Measurements from ENCODE around the gene DSE.

DSE gene

DNA sequence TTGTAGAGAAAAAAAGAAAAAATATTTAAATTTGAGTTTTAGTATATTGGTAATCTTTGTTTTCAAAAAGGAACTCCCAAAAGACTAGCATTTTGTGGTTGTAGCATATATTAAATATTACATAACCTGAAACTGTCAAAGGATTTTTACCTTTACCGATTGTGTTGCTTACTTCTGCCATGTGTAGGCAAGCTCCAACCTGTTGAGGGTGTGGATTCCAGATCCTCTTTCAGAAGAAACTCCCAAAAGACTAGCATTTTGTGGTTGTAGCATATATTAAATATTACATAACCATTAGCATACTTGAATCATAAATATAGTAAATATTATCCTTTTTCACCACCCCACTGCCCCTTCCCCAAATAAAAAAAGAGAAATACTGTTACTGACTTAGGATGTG is 3.2 kb downstream of the DSE start:
- peaks cover 6% of the 10 kb centered on the region for H3K4me1 ChIP-seq (ENCODE audit: control insufficient read depth, insufficient read depth, low read depth, low read length)
- no peak overlapping the region for H3K9ac ChIP-seq (ENCODE audit: low read length)
- peaks cover 4% of the 10 kb centered on the region for H3K79me1 ChIP-seq (replicated peaks; ENCODE audit: low read length, poor library complexity, severe bottlenecking)
- H3K4ac ChIP-seq (ENCODE audit: low read depth in 1 of 2, low read length in 2 of 2): no peak overlapping the region
- H3K9me3 ChIP-seq (ENCODE audit: control insufficient read depth, low read length): no peaks in the 10 kb centered on the region
- H3K23ac ChIP-seq (ENCODE audit: low read length in 2 of 2): no peak overlapping the region
- DNase-seq: no peak
- no peak overlapping the region for H3K4me3 ChIP-seq (ENCODE audit: insufficient read depth in 1 of 2, low read depth in 1 of 2, low read length in 2 of 2)
- no peaks in the 10 kb centered on the region for H3K27me3 ChIP-seq (ENCODE audit: control insufficient read depth in 1 of 2, insufficient read depth in 1 of 2, low read length in 2 of 2)
- H2BK5ac ChIP-seq (ENCODE audit: low read depth, low read length, poor library complexity, severe bottlenecking): no peak overlapping the region
- no peak overlapping the region for H3K18ac ChIP-seq (ENCODE audit: low read depth in 1 of 2, low read length in 2 of 2)
- no peak overlapping the region for H2BK120ac ChIP-seq (ENCODE audit: low read depth, low read length)
- H2AFZ ChIP-seq (ENCODE audit: low read depth, low read length): no peak overlapping the region
- H2BK12ac ChIP-seq (ENCODE audit: low read length in 2 of 2): no peak overlapping the region
- no peak overlapping the region for H3K27ac ChIP-seq (ENCODE audit: low read length, poor library complexity, severe bottlenecking)
- no peak overlapping the region for H2BK15ac ChIP-seq (ENCODE audit: low read depth, poor library complexity, severe bottlenecking)
- H4K91ac ChIP-seq (ENCODE audit: low read length): no peak overlapping the region
- H3K4me2 ChIP-seq (ENCODE audit: low read length, poor library complexity, severe bottlenecking): no peak overlapping the region
- WGBS: no CpG with 5 or more reads among the region's 1 CpG
- no peak overlapping the region for H2AK5ac ChIP-seq (ENCODE audit: low read length, severe bottlenecking)
- H4K8ac ChIP-seq (ENCODE audit: low read length): no peak overlapping the region
- no peaks in the 10 kb centered on the region for H3K36me3 ChIP-seq (ENCODE audit: control insufficient read depth in 1 of 2, insufficient read depth in 2 of 2, low read depth in 1 of 2, low read length in 2 of 2)
- H3K14ac ChIP-seq (ENCODE audit: low read length in 2 of 2): no peak overlapping the region

- H3K36me3 ChIP-seq (ENCODE audit: control insufficient read depth in 1 of 2, insufficient read depth in 2 of 2, low read depth in 1 of 2, low read length in 2 of 2): no peaks in the 10 kb centered on the region
- no peak overlapping the region for H2AFZ ChIP-seq (ENCODE audit: low read depth, low read length)
- H3K9ac ChIP-seq (ENCODE audit: low read length): no peak overlapping the region
- H4K8ac ChIP-seq (ENCODE audit: low read length): no peak overlapping the region
- no peak overlapping the region for H2BK15ac ChIP-seq (ENCODE audit: low read depth, poor library complexity, severe bottlenecking)
- H3K18ac ChIP-seq (ENCODE audit: low read depth in 1 of 2, low read length in 2 of 2): no peak overlapping the region
- H3K4ac ChIP-seq (ENCODE audit: low read depth in 1 of 2, low read length in 2 of 2): no peak overlapping the region
- H3K27ac ChIP-seq (ENCODE audit: low read length, poor library complexity, severe bottlenecking): no peak overlapping the region
- no peaks in the 10 kb centered on the region for H3K27me3 ChIP-seq (ENCODE audit: control insufficient read depth in 1 of 2, insufficient read depth in 1 of 2, low read length in 2 of 2)
- H3K14ac ChIP-seq (ENCODE audit: low read length in 2 of 2): no peak overlapping the region
- no peaks in the 10 kb centered on the region for H3K9me3 ChIP-seq (ENCODE audit: control insufficient read depth, low read length)
- no peak overlapping the region for H2AK5ac ChIP-seq (ENCODE audit: low read length, severe bottlenecking)
- no peak overlapping the region for H4K91ac ChIP-seq (ENCODE audit: low read length)
- H3K23ac ChIP-seq (ENCODE audit: low read length in 2 of 2): no peak overlapping the region
- no peak overlapping the region for H2BK120ac ChIP-seq (ENCODE audit: low read depth, low read length)
- H3K4me1 ChIP-seq (ENCODE audit: control insufficient read depth, insufficient read depth, low read depth, low read length): peaks cover 6% of the 10 kb centered on the region
- H2BK5ac ChIP-seq (ENCODE audit: low read depth, low read length, poor library complexity, severe bottlenecking): no peak overlapping the region
- no peak overlapping the region for H3K4me2 ChIP-seq (ENCODE audit: low read length, poor library complexity, severe bottlenecking)
- no peak overlapping the region for H2BK12ac ChIP-seq (ENCODE audit: low read length in 2 of 2)
- DNase-seq: no peak
- H3K79me1 ChIP-seq (replicated peaks; ENCODE audit: low read length, poor library complexity, severe bottlenecking): peaks cover 4% of the 10 kb centered on the region
- 95% methylated on average over 2 of the region's 5 CpGs for WGBS
- no peak overlapping the region for H3K4me3 ChIP-seq (ENCODE audit: insufficient read depth in 1 of 2, low read depth in 1 of 2, low read length in 2 of 2)
Measured at GRCh38 chr6:116374586-116374985, 3.8 kb downstream of the DSE start.

DNA sequence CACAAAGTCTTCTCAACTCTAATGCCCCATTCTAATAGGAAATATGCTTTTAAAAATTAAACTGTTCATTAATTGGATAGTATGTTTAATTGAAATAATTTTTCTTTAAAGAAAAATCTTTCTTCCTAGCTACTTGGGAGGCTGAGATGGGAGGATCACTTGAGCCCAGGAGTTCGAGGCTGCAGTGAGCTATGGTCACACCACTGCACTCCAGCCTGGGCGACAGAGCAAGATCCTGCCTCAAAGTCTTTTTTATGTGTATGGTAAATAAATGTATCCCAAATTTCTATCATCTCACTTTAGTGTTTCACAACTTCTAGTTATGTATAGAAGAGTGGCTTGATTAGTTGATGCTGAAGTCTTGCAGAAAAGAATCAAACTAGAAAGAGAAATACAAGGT is 4.5 kb downstream of the DSE start:
- DNase-seq: no peak
- Histone ChIP-seq H3K23ac (ENCODE audit: low read length in 2 of 2) (no peak overlapping the region), H3K9me3 (ENCODE audit: control insufficient read depth, low read length) (no peaks in the 10 kb centered on the region), H3K4me2 (ENCODE audit: low read length, poor library complexity, severe bottlenecking) (no peak overlapping the region), H3K4me3 (ENCODE audit: insufficient read depth in 1 of 2, low read depth in 1 of 2, low read length in 2 of 2) (no peak overlapping the region), H2BK12ac (ENCODE audit: low read length in 2 of 2) (no peak overlapping the region), H3K27ac (ENCODE audit: low read length, poor library complexity, severe bottlenecking) (no peak overlapping the region), H4K8ac (ENCODE audit: low read length) (no peak overlapping the region), H3K36me3 (ENCODE audit: control insufficient read depth in 1 of 2, insufficient read depth in 2 of 2, low read depth in 1 of 2, low read length in 2 of 2) (no peaks in the 10 kb centered on the region), H3K14ac (ENCODE audit: low read length in 2 of 2) (no peak overlapping the region), H3K4ac (ENCODE audit: low read depth in 1 of 2, low read length in 2 of 2) (no peak overlapping the region), H3K9ac (ENCODE audit: low read length) (no peak overlapping the region), H2AFZ (ENCODE audit: low read depth, low read length) (no peak overlapping the region), H2BK15ac (ENCODE audit: low read depth, poor library complexity, severe bottlenecking) (no peak overlapping the region), H3K79me1 (replicated peaks; ENCODE audit: low read length, poor library complexity, severe bottlenecking) (peaks cover 4% of the 10 kb centered on the region), H2AK5ac (ENCODE audit: low read length, severe bottlenecking) (no peak overlapping the region), H3K27me3 (ENCODE audit: control insufficient read depth in 1 of 2, insufficient read depth in 1 of 2, low read length in 2 of 2) (no peaks in the 10 kb centered on the region), H3K18ac (ENCODE audit: low read depth in 1 of 2, low read length in 2 of 2) (no peak overlapping the region), H4K91ac (ENCODE audit: low read length) (no peak overlapping the region), H2BK120ac (ENCODE audit: low read depth, low read length) (no peak overlapping the region), H3K4me1 (ENCODE audit: control insufficient read depth, insufficient read depth, low read depth, low read length) (peaks cover 3% of the 10 kb centered on the region), H2BK5ac (ENCODE audit: low read depth, low read length, poor library complexity, severe bottlenecking) (no peak overlapping the region)
- 100% methylated on average over 1 of the region's 2 CpGs for WGBS

GRCh38 chr6:116376149-116376548 is 5.4 kb downstream of the DSE start:
- H2BK12ac ChIP-seq (ENCODE audit: low read length in 2 of 2): no peak overlapping the region
- no peak overlapping the region for H3K18ac ChIP-seq (ENCODE audit: low read depth in 1 of 2, low read length in 2 of 2)
- no peak overlapping the region for H2AFZ ChIP-seq (ENCODE audit: low read depth, low read length)
- H3K4me2 ChIP-seq (ENCODE audit: low read length, poor library complexity, severe bottlenecking): no peak overlapping the region
- H3K27me3 ChIP-seq (ENCODE audit: control insufficient read depth in 1 of 2, insufficient read depth in 1 of 2, low read length in 2 of 2): no peaks in the 10 kb centered on the region
- 91% methylated on average over 4 of the region's 4 CpGs for WGBS
- no peak overlapping the region for H3K4me3 ChIP-seq (ENCODE audit: insufficient read depth in 1 of 2, low read depth in 1 of 2, low read length in 2 of 2)
- peaks cover 0 to 2% of the 10 kb centered on the region in 2 experiments for H3K36me3 ChIP-seq (ENCODE audit: control insufficient read depth in 1 of 2, insufficient read depth in 2 of 2, low read depth in 1 of 2, low read length in 2 of 2)
- DNase-seq: no peak
- H4K8ac ChIP-seq (ENCODE audit: low read length): no peak overlapping the region
- no peaks in the 10 kb centered on the region for H3K9me3 ChIP-seq (ENCODE audit: control insufficient read depth, low read length)
- H2BK15ac ChIP-seq (ENCODE audit: low read depth, poor library complexity, severe bottlenecking): no peak overlapping the region
- H2BK5ac ChIP-seq (ENCODE audit: low read depth, low read length, poor library complexity, severe bottlenecking): no peak overlapping the region
- no peak overlapping the region for H2AK5ac ChIP-seq (ENCODE audit: low read length, severe bottlenecking)
- H4K91ac ChIP-seq (ENCODE audit: low read length): no peak overlapping the region
- H3K9ac ChIP-seq (ENCODE audit: low read length): no peak overlapping the region
- peaks cover 8% of the 10 kb centered on the region for H3K79me1 ChIP-seq (replicated peaks; ENCODE audit: low read length, poor library complexity, severe bottlenecking)
- peaks cover 3% of the 10 kb centered on the region for H3K4me1 ChIP-seq (ENCODE audit: control insufficient read depth, insufficient read depth, low read depth, low read length)
- no peak overlapping the region for H3K14ac ChIP-seq (ENCODE audit: low read length in 2 of 2)
- H3K27ac ChIP-seq (ENCODE audit: low read length, poor library complexity, severe bottlenecking): no peak overlapping the region
- H2BK120ac ChIP-seq (ENCODE audit: low read depth, low read length): no peak overlapping the region
- no peak overlapping the region for H3K4ac ChIP-seq (ENCODE audit: low read depth in 1 of 2, low read length in 2 of 2)
- no peak overlapping the region for H3K23ac ChIP-seq (ENCODE audit: low read length in 2 of 2)

Data from mesenchymal stem cell (in vitro differentiated cells and primary cell).